Measurements from ENCODE around the gene GAS7. TPM values are rescaled to one million over a fixed set of nuclear protein-coding genes. Genes with fewer than 3 reads are reported as not detected.
"Not testable (repeated sequence)": the region's sequence is repeated elsewhere in the genome, so short reads cannot be mapped to it uniquely, and the experiment has no call there.

GAS7 gene
- total and polyA plus RNA-seq, 12 donors = 19.8 to 111 (median 61.8) TPM

GRCh38 chr17:10061111-10061845 lies 137.1 kb downstream of the GAS7 start:
- Histone ChIP-seq H3K27me3 (no peaks in the 10 kb centered on the region), H3K9me3 (peaks cover 0 to 12% (median 5%) of the 10 kb centered on the region in 11 donors), H3K36me3 (no peaks in the 10 kb centered on the region), H3K4me3 (no peak overlapping the region), H3K27ac (peak overlapping the region in 9 of 10 donors; percentile 49 to 80 (median 70)), H3K4me1 (peaks cover 4 to 65% (median 39%) of the 10 kb centered on the region in 9 donors)
- DNase-seq (no peak), ATAC-seq (peak in 5 of 8 donors; percentile 7 to 24 (median 22))
- TF ChIP-seq, protein P1, sequence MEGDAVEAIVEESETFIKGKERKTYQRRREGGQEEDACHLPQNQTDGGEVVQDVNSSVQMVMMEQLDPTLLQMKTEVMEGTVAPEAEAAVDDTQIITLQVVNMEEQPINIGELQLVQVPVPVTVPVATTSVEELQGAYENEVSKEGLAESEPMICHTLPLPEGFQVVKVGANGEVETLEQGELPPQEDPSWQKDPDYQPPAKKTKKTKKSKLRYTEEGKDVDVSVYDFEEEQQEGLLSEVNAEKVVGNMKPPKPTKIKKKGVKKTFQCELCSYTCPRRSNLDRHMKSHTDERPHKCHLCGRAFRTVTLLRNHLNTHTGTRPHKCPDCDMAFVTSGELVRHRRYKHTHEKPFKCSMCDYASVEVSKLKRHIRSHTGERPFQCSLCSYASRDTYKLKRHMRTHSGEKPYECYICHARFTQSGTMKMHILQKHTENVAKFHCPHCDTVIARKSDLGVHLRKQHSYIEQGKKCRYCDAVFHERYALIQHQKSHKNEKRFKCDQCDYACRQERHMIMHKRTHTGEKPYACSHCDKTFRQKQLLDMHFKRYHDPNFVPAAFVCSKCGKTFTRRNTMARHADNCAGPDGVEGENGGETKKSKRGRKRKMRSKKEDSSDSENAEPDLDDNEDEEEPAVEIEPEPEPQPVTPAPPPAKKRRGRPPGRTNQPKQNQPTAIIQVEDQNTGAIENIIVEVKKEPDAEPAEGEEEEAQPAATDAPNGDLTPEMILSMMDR (IDR thresholded peaks at IDR 0.05) = no peak
- 62 to 64% methylated on average over 13 of the region's 13 CpGs for WGBS, 2 donors
- intact Hi-C loops (cut with DNase I) = no loop called here

DNA sequence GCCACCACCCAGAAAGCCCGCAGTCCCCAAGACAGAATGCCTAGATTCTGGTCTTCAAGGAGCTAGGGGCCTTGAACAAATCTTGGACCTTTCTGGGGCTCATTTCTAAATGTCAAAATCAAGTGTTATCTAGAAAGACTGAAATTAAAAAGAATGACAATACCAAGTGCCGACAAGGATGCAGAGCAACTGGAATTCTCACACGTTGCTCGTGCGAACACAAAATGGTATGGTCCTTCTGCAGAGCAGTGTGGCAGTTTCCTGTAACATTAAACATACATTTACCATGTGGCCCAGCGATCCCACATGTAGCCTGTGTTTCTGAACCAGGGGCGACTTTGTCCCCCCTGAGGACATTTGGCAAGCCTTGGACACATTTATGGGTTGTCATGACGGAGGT lies 137.9 kb downstream of the GAS7 start:
- Histone ChIP-seq H3K4me1 (peaks cover 4 to 65% (median 39%) of the 10 kb centered on the region in 9 donors), H3K27ac (peak overlapping the region in 9 of 10 donors; percentile 49 to 80 (median 70)), H3K4me3 (no peak overlapping the region), H3K36me3 (no peaks in the 10 kb centered on the region), H3K9me3 (peaks cover 0 to 9% (median 4%) of the 10 kb centered on the region in 11 donors), H3K27me3 (no peaks in the 10 kb centered on the region)
- no peak for ATAC-seq
- intact Hi-C loops (cut with DNase I) = no loop called here
- DNase-seq = no peak
- WGBS, 2 donors = 86 to 91% methylated on average over 8 of the region's 8 CpGs
- TF ChIP-seq, protein P1 (IDR thresholded peaks at IDR 0.05) = no peak

GRCh38 chr17:10059684-10060211 lies 138.7 kb downstream of the GAS7 start:
- no peaks in the 10 kb centered on the region for H3K27me3 ChIP-seq
- WGBS, 2 donors = 25 to 26% methylated on average over 11 of the region's 11 CpGs
- peak overlapping the region in 1 of 10 donors; percentile 5 for H3K4me3 ChIP-seq
- TF ChIP-seq, protein P1 (IDR thresholded peaks at IDR 0.05) = no peak
- ATAC-seq (peak; percentile 46 to 79 (median 75)), DNase-seq (peak; percentile 60 to 70)
- no peaks in the 10 kb centered on the region for H3K36me3 ChIP-seq
- peak overlapping the region in 7 of 10 donors; percentile 50 to 80 (median 70) for H3K27ac ChIP-seq
- H3K4me1 ChIP-seq = peaks cover 4 to 71% (median 39%) of the 10 kb centered on the region in 9 donors
- intact Hi-C loops (cut with DNase I) = loop anchor here in 1 of 10 donors (5.0 kb wide), 1 partner anchor 58 kb away; no protein-coding TSS in a partner anchor
- peaks cover 0 to 1% (median 0%) of the 10 kb centered on the region in 11 donors for H3K9me3 ChIP-seq

GRCh38 chr17:10058921-10059683 lies 139.3 kb downstream of the GAS7 start:
- Histone ChIP-seq H3K27ac (peak overlapping the region in 8 of 10 donors; percentile 44 to 80 (median 67)), H3K4me3 (peak overlapping the region in 1 of 10 donors; percentile 5), H3K27me3 (no peaks in the 10 kb centered on the region), H3K4me1 (peaks cover 4 to 72% (median 39%) of the 10 kb centered on the region in 9 donors), H3K9me3 (no peaks in the 10 kb centered on the region), H3K36me3 (no peaks in the 10 kb centered on the region)
- ATAC-seq (peak; percentile 11 to 54 (median 26)), DNase-seq (no peak)
- intact Hi-C loops (cut with DNase I) = loop anchor here in 1 of 10 donors (5.0 kb wide), 1 partner anchor 58 kb away; no protein-coding TSS in a partner anchor
- WGBS, 2 donors = 72 to 76% methylated on average over 16 of the region's 16 CpGs
- TF ChIP-seq, protein P1 (IDR thresholded peaks at IDR 0.05) = no peak

GRCh38 chr17:10057466-10057865 lies 140.9 kb downstream of the GAS7 start:
- 88 to 94% methylated on average over 20 to 24 of the region's 25 CpGs for whole genome bisulfite sequencing, 2 donors
- intact Hi-C loops (cut with DNase I) = loop anchor here in 1 of 10 donors (5.0 kb wide), 1 partner anchor 60 kb away; no protein-coding TSS in a partner anchor
- not testable (repeated sequence) for H3K9me3 ChIP-seq, H3K27me3 ChIP-seq, H3K4me3 ChIP-seq, DNase-seq, ATAC-seq, H3K36me3 ChIP-seq
- Histone ChIP-seq H3K27ac (peak overlapping the region in 1 of 10 donors; percentile 36), H3K4me1 (peaks cover 4 to 67% (median 44%) of the 10 kb centered on the region in 9 donors)

Data from heart right ventricle (tissue), 16 donors.